SU-DHL-6 (cell line): ENCODE results near the gene IL22RA2.
"Not testable (repeated sequence)": the region's sequence is repeated elsewhere in the genome, so short reads cannot be mapped to it uniquely, and the experiment has no call there.

Experiments
- H2AFZ ChIP-seq: fragments of 200-600 bp; sonication (generic); 2 replicates; pipeline ENCODE4 v1.6.1; 2014; ENCODE audit warnings: low read depth, mild to moderate bottlenecking, moderate library complexity, mixed read lengths, antibody characterized with exemption, low read length; ENCODE audit not compliant: severe bottlenecking
- H3F3A ChIP-seq: fragments of 200-600 bp; shearing (Covaris generic); 2 replicates; pipeline ENCODE4 v1.6.0; 2016; ENCODE audit warnings: antibody characterized with exemption, mild to moderate bottlenecking; ENCODE audit not compliant: insufficient read depth
- H3K27ac ChIP-seq: fragments of 200-600 bp; sonication (generic); 2 replicates; pipeline ENCODE4 v1.5.1; 2016; ENCODE audit warnings: low read depth, mild to moderate bottlenecking, low read length, moderate library complexity, mixed read lengths
- H3K27me3 ChIP-seq: fragments of 200-600 bp; sonication (generic), shearing (Covaris generic); 2 replicates; pipeline ENCODE4 v1.6.0; 2014; ENCODE audit warnings: mild to moderate bottlenecking, low read length
- H3K36me3 ChIP-seq: fragments of 200-600 bp; sonication (generic); 2 replicates; pipeline ENCODE4 v1.6.1; 2014; ENCODE audit warnings: mild to moderate bottlenecking, low read length, mixed read lengths
- H3K4me2 ChIP-seq: fragments of 300-600, 200-600 bp; shearing (Covaris generic), sonication (generic); 2 replicates; pipeline ENCODE4 v1.6.0; 2014; ENCODE audit warnings: low read length, low read depth, mild to moderate bottlenecking; ENCODE audit not compliant: poor library complexity, severe bottlenecking
- H3K4me3 ChIP-seq: fragments of 200-600 bp; sonication (generic); 2 replicates; pipeline ENCODE4 v1.5.1; 2014; ENCODE audit warnings: antibody characterized with exemption, low read length, mild to moderate bottlenecking, mixed read lengths; ENCODE audit not compliant: insufficient read depth, poor library complexity, severe bottlenecking
- H3K79me2 ChIP-seq: fragments of 200-600 bp; sonication (generic); 2 replicates; pipeline ENCODE4 v1.6.1; 2014; ENCODE audit warnings: mild to moderate bottlenecking, low read length, moderate library complexity; ENCODE audit not compliant: insufficient read depth
- H3K9ac ChIP-seq: fragments of 200-600 bp; sonication (generic); 2 replicates; pipeline ENCODE4 v1.7.0; 2014; ENCODE audit warnings: mild to moderate bottlenecking, low read length
- H3K9me2 ChIP-seq: fragments of 200-600 bp; sonication (generic); replicated peaks from 2 replicates; pipeline ENCODE4 v1.6.1; 2014; ENCODE audit warnings: low read length; ENCODE audit not compliant: insufficient read depth
- H3K9me3 ChIP-seq: fragments of 200-600 bp; sonication (generic); 2 replicates; pipeline ENCODE4 v1.6.1; 2014; ENCODE audit warnings: low read length, mixed read lengths; ENCODE audit not compliant: insufficient read depth
- H4K20me1 ChIP-seq: fragments of 200-600 bp; sonication (generic); 2 replicates; pipeline ENCODE4 v1.6.1; 2014; ENCODE audit warnings: low read depth, mild to moderate bottlenecking, antibody characterized with exemption, low read length, moderate library complexity, mixed read lengths
- EZH2phosphoT487 ChIP-seq: fragments of 200-600 bp; sonication (generic), shearing (Covaris generic); conservative IDR thresholded peaks from 2 replicates; pipeline ENCODE4 v1.6.1; 2018; ENCODE audit warnings: mild to moderate bottlenecking, antibody characterized with exemption, low read length, moderate library complexity, mixed read lengths
- TF ChIP-seq, protein P1 (sequence below): fragments of 200-600 bp; sonication (generic); IDR thresholded peaks from one replicate; pipeline ENCODE4 v1.5.1; 2017; ENCODE audit warnings: antibody characterized with exemption, mild to moderate bottlenecking, low read length, moderate library complexity; ENCODE audit not compliant: insufficient read depth, poor library complexity, severe bottlenecking

The IL22RA2 gene

GRCh38 chr6:137210903-137211302 lies 37.5 kb upstream of the IL22RA2 start:
- H3K79me2 ChIP-seq: peaks cover 19% of the 10 kb centered on the region; the same call in 1 of the 2 replicates

DNA sequence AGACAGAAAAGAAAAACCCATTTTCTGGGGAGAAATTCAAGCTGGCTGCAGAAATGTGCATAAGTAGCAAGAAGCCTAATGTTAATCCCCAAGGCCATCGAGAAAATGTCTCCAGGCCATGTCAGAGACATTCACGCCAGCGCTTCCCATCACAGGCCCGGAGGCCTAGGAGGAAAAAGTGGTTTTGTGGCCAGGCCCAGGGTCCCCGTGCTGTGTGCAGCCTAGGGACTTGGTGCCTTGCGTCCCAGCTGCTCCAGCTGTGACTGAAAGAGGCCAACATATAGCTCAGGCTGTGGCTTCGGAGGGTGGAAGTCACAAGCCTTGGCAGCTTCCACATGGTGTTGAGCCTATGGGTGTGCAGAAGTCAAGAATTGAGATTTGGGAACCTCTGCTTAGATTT lies 34.8 kb upstream of the IL22RA2 start:
- no peaks in the 10 kb centered on the region for H4K20me1 ChIP-seq
- no peaks in the 10 kb centered on the region for H3F3A ChIP-seq
- no peaks in the 10 kb centered on the region for H3K27me3 ChIP-seq
- H3K27ac ChIP-seq: no peak overlapping the region
- H3K4me2 ChIP-seq: no peak overlapping the region
- H3K9ac ChIP-seq: no peak overlapping the region
- no peaks in the 10 kb centered on the region for H3K9me2 ChIP-seq
- H3K36me3 ChIP-seq: peaks cover 7% of the 10 kb centered on the region; the same call in 1 of the 2 replicates
- no peak overlapping the region for H2AFZ ChIP-seq
- TF ChIP-seq, protein P1, sequence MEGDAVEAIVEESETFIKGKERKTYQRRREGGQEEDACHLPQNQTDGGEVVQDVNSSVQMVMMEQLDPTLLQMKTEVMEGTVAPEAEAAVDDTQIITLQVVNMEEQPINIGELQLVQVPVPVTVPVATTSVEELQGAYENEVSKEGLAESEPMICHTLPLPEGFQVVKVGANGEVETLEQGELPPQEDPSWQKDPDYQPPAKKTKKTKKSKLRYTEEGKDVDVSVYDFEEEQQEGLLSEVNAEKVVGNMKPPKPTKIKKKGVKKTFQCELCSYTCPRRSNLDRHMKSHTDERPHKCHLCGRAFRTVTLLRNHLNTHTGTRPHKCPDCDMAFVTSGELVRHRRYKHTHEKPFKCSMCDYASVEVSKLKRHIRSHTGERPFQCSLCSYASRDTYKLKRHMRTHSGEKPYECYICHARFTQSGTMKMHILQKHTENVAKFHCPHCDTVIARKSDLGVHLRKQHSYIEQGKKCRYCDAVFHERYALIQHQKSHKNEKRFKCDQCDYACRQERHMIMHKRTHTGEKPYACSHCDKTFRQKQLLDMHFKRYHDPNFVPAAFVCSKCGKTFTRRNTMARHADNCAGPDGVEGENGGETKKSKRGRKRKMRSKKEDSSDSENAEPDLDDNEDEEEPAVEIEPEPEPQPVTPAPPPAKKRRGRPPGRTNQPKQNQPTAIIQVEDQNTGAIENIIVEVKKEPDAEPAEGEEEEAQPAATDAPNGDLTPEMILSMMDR: no peak
- no peak for TF ChIP-seq EZH2phosphoT487
- peaks cover 7% of the 10 kb centered on the region; the same call in 1 of the 2 replicates for H3K79me2 ChIP-seq
- peaks cover 12% of the 10 kb centered on the region; the same call in 1 of the 2 replicates for H3K9me3 ChIP-seq
- no peak overlapping the region for H3K4me3 ChIP-seq

More at GRCh38 chr6:137210903-137211302, 37.5 kb upstream of the IL22RA2 start:
- Histone ChIP-seq H3K27me3 (no peaks in the 10 kb centered on the region), H3K4me2 (no peak overlapping the region), H3K9me2 (no peaks in the 10 kb centered on the region), H2AFZ (no peak overlapping the region), H3K9me3 (peaks cover 12% of the 10 kb centered on the region; the same call in 1 of the 2 replicates), H3F3A (no peaks in the 10 kb centered on the region), H3K9ac (no peak overlapping the region), H3K4me3 (no peak overlapping the region), H4K20me1 (no peaks in the 10 kb centered on the region), H3K27ac (no peak overlapping the region), H3K36me3 (no peaks in the 10 kb centered on the region)
- no peak for TF ChIP-seq EZH2phosphoT487
- TF ChIP-seq, protein P1: no peak

DNA sequence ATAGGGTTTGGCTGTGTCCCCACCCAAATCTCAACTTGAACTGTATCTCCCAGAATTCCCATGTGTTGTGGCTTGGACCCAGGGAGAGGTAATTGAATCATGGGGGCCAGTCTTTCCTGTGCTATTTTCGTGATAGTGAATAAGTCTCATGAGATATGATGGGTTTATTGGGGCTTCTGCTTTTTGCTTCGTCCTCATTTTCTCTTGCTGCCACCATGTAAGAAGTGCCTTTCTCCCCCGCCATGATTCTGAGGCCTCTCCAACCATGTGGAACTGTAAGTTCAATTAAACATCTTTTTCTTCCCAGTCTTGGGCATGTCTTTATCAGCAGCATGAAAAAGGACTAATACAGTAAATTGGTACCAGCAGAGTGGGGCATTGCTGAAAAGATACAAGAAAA lies 34.0 kb upstream of the IL22RA2 start:
- H3K9me2 ChIP-seq, H4K20me1 ChIP-seq, H3K79me2 ChIP-seq, H3K27me3 ChIP-seq, H2AFZ ChIP-seq, H3F3A ChIP-seq, H3K4me3 ChIP-seq, H3K36me3 ChIP-seq, H3K27ac ChIP-seq, H3K9ac ChIP-seq, H3K4me2 ChIP-seq: not testable (repeated sequence)
- peaks cover 12% of the 10 kb centered on the region; the same call in 1 of the 2 replicates for H3K9me3 ChIP-seq

- no peak overlapping the region for H3K4me2 ChIP-seq
These were observed 33.1 kb upstream of the IL22RA2 start for GRCh38 chr6:137206577-137206976.

More at GRCh38 chr6:137206577-137206976, 33.1 kb upstream of the IL22RA2 start:
- H3K79me2 ChIP-seq: peaks cover 4% of the 10 kb centered on the region; the same call in 1 of the 2 replicates
- H3K9me2 ChIP-seq: no peaks in the 10 kb centered on the region
- TF ChIP-seq EZH2phosphoT487: no peak
- TF ChIP-seq, protein P1: no peak
- H3K9me3 ChIP-seq: peaks cover 12% of the 10 kb centered on the region; the same call in 1 of the 2 replicates
- H4K20me1 ChIP-seq: no peaks in the 10 kb centered on the region
- H3K27ac ChIP-seq: no peak overlapping the region
- no peak overlapping the region for H2AFZ ChIP-seq
- H3K9ac ChIP-seq: no peak overlapping the region
- no peak overlapping the region for H3K4me3 ChIP-seq
- H3K27me3 ChIP-seq: no peaks in the 10 kb centered on the region
- H3K36me3 ChIP-seq: peaks cover 9% of the 10 kb centered on the region; the same call in 1 of the 2 replicates
- no peaks in the 10 kb centered on the region for H3F3A ChIP-seq
